HepG2 (cell line): ENCODE data around the gene VEGFB. TPM values are rescaled to one million over a fixed set of nuclear protein-coding genes. Genes with fewer than 3 reads are reported as not detected.

ENCODE experiments used
- GABPB1 ChIP-seq: IDR thresholded peaks from 2 replicates; pipeline ENCODE4 v1.6.1; 2016; ENCODE audit warnings: mild to moderate bottlenecking, missing genetic modification reagents, moderate library complexity, missing compliant biosample characterization
- MYNN ChIP-seq: sonication (generic); formaldehyde crosslinking; IDR thresholded peaks from 2 replicates; pipeline ENCODE4 v1.4.0; 2020; ENCODE audit warnings: mild to moderate bottlenecking, low read depth, missing genetic modification reagents
- ZNF530 ChIP-seq: sonication (generic); formaldehyde crosslinking; IDR thresholded peaks from 2 replicates; pipeline ENCODE4 v1.5.0; 2020; ENCODE audit warnings: low read depth, mild to moderate bottlenecking, missing genetic modification reagents
- ZNF598 ChIP-seq: sonication (generic); formaldehyde crosslinking; IDR thresholded peaks from 2 replicates; pipeline ENCODE4 v1.5.1; 2020; ENCODE audit warnings: mild to moderate bottlenecking, missing genetic modification reagents, borderline replicate concordance
- polyA plus RNA-seq, 8 experiments: library from polyadenylated mRNA; depleted of rRNA in 3 of 8; stranded (reverse) in 7 of 8; unstranded in 1 of 8; fragments of >200 nt; fragmentation: Illumina TruSeq in 4 of 8; extraction: Trizol in 4 of 8; gene quantifications; 2 replicates each; pipeline versions ENCODE4 v1.2.1 to v1.2.3, GENCODE V29; 2011 to 2016; ENCODE audit warnings: low read depth in 4 of 8, missing spikeins in 1 of 8, mixed read lengths in 1 of 8; ENCODE audit not compliant: insufficient read depth in 1 of 8
- total RNA-seq, 5 experiments: library from RNA; depleted of rRNA; stranded (reverse); fragments of >200 nt; fragmentation: Illumina TruSeq; extraction: Trizol; gene quantifications; 2 replicates each; pipeline ENCODE4 v1.2.3, GENCODE V29; 2016; ENCODE audit warnings: low read depth in 1 of 5
- TF ChIP-seq, protein P1 (sequence below), 2 experiments: sonication (generic) in 1 of 2; formaldehyde crosslinking in 1 of 2; IDR thresholded peaks; 2 replicates each; pipeline versions ENCODE4 v1.6.1 to v1.9.0; 2014 to 2022; ENCODE audit warnings: antibody characterized with exemption in 1 of 2, borderline replicate concordance in 1 of 2, inconsistent platforms in 1 of 2, low read depth in 1 of 2, missing genetic modification reagents in 1 of 2
- TF ChIP-seq, protein P2 (sequence below): sonication (generic); formaldehyde crosslinking; conservative IDR thresholded peaks from 2 replicates; pipeline ENCODE4 v1.8.1; 2023; ENCODE audit warnings: missing genetic modification reagents
- TF ChIP-seq, protein P3 (sequence below): sonication (generic); formaldehyde crosslinking; IDR thresholded peaks from 2 replicates; pipeline ENCODE4 v1.4.0; 2020; ENCODE audit warnings: missing genetic modification reagents
- TF ChIP-seq, protein P4 (sequence below): sonication (generic); formaldehyde crosslinking; IDR thresholded peaks from 2 replicates; pipeline ENCODE4 v1.5.0; 2020; ENCODE audit warnings: missing genetic modification reagents
- TF ChIP-seq, protein P5 (sequence below): sonication (generic); formaldehyde crosslinking; IDR thresholded peaks from 2 replicates; pipeline ENCODE4 v1.8.1; 2022; ENCODE audit warnings: low read depth, mild to moderate bottlenecking, missing genetic modification reagents

The VEGFB gene
- total and polyA plus RNA-seq, 2 of the 13 experiments (the other 11 are each of a cell fraction or from before 2014, with no cell fraction given), result 9.0 to 11.3 TPM

DNA sequence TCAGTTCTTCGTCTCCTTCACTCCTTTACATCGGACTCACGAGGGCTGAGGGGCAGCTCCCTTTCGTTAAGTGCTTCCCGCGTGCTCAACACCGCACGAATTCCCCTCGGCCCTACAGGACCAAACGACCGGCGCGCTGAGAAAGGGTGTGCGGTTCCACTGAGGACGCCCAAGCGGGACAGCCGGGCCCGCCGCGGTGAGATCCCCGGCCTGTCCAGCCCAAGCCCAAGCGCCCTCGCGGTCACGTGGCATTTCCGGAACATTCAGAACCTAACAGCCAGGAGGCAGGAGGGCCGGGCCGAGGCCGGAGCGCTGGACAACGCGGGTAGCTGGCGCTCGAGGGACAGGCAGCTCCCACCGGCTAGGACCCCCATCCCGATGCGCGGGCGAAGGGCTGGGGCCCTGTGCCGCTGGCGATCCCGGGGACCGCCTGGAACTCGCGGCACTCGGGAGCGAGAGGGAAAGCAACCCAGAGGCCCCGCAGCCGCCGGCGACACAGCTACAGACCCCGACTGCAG lies 49.1 kb upstream of the VEGFB start (continued):
- TF ChIP-seq, protein P1, sequence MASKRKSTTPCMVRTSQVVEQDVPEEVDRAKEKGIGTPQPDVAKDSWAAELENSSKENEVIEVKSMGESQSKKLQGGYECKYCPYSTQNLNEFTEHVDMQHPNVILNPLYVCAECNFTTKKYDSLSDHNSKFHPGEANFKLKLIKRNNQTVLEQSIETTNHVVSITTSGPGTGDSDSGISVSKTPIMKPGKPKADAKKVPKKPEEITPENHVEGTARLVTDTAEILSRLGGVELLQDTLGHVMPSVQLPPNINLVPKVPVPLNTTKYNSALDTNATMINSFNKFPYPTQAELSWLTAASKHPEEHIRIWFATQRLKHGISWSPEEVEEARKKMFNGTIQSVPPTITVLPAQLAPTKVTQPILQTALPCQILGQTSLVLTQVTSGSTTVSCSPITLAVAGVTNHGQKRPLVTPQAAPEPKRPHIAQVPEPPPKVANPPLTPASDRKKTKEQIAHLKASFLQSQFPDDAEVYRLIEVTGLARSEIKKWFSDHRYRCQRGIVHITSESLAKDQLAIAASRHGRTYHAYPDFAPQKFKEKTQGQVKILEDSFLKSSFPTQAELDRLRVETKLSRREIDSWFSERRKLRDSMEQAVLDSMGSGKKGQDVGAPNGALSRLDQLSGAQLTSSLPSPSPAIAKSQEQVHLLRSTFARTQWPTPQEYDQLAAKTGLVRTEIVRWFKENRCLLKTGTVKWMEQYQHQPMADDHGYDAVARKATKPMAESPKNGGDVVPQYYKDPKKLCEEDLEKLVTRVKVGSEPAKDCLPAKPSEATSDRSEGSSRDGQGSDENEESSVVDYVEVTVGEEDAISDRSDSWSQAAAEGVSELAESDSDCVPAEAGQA (IDR thresholded peaks at IDR 0.05; ENCODE audit: low read depth), result 0 out of 2 replicates have a peak, but pooled peaks have one; percentile 26
- TF ChIP-seq, protein P1 (CRISPR knock-in tag; IDR thresholded peaks at IDR 0.05; ENCODE audit: borderline replicate concordance), result peak; percentile 43; the same call in 1 of the 2 replicates
- TF ChIP-seq, protein P2, sequence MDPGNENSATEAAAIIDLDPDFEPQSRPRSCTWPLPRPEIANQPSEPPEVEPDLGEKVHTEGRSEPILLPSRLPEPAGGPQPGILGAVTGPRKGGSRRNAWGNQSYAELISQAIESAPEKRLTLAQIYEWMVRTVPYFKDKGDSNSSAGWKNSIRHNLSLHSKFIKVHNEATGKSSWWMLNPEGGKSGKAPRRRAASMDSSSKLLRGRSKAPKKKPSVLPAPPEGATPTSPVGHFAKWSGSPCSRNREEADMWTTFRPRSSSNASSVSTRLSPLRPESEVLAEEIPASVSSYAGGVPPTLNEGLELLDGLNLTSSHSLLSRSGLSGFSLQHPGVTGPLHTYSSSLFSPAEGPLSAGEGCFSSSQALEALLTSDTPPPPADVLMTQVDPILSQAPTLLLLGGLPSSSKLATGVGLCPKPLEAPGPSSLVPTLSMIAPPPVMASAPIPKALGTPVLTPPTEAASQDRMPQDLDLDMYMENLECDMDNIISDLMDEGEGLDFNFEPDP, result 0 out of 2 replicates have a peak, but pooled peaks have one; percentile 80
- TF ChIP-seq GABPB1, result peak; percentile 91
- peak; percentile 90; the same call in 1 of the 2 replicates for TF ChIP-seq ZNF530
- TF ChIP-seq, protein P3, sequence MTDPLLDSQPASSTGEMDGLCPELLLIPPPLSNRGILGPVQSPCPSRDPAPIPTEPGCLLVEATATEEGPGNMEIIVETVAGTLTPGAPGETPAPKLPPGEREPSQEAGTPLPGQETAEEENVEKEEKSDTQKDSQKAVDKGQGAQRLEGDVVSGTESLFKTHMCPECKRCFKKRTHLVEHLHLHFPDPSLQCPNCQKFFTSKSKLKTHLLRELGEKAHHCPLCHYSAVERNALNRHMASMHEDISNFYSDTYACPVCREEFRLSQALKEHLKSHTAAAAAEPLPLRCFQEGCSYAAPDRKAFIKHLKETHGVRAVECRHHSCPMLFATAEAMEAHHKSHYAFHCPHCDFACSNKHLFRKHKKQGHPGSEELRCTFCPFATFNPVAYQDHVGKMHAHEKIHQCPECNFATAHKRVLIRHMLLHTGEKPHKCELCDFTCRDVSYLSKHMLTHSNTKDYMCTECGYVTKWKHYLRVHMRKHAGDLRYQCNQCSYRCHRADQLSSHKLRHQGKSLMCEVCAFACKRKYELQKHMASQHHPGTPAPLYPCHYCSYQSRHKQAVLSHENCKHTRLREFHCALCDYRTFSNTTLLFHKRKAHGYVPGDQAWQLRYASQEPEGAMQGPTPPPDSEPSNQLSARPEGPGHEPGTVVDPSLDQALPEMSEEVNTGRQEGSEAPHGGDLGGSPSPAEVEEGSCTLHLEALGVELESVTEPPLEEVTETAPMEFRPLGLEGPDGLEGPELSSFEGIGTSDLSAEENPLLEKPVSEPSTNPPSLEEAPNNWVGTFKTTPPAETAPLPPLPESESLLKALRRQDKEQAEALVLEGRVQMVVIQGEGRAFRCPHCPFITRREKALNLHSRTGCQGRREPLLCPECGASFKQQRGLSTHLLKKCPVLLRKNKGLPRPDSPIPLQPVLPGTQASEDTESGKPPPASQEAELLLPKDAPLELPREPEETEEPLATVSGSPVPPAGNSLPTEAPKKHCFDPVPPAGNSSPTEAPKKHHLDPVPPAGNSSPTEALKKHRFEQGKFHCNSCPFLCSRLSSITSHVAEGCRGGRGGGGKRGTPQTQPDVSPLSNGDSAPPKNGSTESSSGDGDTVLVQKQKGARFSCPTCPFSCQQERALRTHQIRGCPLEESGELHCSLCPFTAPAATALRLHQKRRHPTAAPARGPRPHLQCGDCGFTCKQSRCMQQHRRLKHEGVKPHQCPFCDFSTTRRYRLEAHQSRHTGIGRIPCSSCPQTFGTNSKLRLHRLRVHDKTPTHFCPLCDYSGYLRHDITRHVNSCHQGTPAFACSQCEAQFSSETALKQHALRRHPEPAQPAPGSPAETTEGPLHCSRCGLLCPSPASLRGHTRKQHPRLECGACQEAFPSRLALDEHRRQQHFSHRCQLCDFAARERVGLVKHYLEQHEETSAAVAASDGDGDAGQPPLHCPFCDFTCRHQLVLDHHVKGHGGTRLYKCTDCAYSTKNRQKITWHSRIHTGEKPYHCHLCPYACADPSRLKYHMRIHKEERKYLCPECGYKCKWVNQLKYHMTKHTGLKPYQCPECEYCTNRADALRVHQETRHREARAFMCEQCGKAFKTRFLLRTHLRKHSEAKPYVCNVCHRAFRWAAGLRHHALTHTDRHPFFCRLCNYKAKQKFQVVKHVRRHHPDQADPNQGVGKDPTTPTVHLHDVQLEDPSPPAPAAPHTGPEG (CRISPR knock-in tag), result peak; percentile 79; the same call in 1 of the 2 replicates
- TF ChIP-seq, protein P4, sequence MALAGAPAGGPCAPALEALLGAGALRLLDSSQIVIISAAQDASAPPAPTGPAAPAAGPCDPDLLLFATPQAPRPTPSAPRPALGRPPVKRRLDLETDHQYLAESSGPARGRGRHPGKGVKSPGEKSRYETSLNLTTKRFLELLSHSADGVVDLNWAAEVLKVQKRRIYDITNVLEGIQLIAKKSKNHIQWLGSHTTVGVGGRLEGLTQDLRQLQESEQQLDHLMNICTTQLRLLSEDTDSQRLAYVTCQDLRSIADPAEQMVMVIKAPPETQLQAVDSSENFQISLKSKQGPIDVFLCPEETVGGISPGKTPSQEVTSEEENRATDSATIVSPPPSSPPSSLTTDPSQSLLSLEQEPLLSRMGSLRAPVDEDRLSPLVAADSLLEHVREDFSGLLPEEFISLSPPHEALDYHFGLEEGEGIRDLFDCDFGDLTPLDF (CRISPR knock-in tag), result 0 out of 2 replicates have a peak, but pooled peaks have one; percentile 13
- TF ChIP-seq MYNN (CRISPR knock-in tag), result no peak
- peak; percentile 96; the same call in 1 of the 2 replicates for TF ChIP-seq ZNF598 (CRISPR knock-in tag)
- TF ChIP-seq, protein P5, sequence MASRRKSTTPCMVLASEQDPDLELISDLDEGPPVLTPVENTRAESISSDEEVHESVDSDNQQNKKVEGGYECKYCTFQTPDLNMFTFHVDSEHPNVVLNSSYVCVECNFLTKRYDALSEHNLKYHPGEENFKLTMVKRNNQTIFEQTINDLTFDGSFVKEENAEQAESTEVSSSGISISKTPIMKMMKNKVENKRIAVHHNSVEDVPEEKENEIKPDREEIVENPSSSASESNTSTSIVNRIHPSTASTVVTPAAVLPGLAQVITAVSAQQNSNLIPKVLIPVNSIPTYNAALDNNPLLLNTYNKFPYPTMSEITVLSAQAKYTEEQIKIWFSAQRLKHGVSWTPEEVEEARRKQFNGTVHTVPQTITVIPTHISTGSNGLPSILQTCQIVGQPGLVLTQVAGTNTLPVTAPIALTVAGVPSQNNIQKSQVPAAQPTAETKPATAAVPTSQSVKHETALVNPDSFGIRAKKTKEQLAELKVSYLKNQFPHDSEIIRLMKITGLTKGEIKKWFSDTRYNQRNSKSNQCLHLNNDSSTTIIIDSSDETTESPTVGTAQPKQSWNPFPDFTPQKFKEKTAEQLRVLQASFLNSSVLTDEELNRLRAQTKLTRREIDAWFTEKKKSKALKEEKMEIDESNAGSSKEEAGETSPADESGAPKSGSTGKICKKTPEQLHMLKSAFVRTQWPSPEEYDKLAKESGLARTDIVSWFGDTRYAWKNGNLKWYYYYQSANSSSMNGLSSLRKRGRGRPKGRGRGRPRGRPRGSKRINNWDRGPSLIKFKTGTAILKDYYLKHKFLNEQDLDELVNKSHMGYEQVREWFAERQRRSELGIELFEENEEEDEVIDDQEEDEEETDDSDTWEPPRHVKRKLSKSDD (CRISPR knock-in tag), result 0 out of 2 replicates have a peak, but pooled peaks have one; percentile 14
